HG03175 (cell line): ENCODE data around the gene SV2A.
"Not testable (repeated sequence)": the region's sequence is repeated elsewhere in the genome, so short reads cannot be mapped to it uniquely, and the experiment has no call there.

Source experiments
- ATAC-seq: cut with Tn5 transposase; IDR thresholded peaks from one replicate; pipeline ENCODE4 v1.9.1; 2021; ENCODE audit warnings: mild to moderate bottlenecking, moderate library complexity; ENCODE audit not compliant: unreplicated experiment

Gene SV2A

GRCh38 chr1:149887456-149888246, 30.0 kb downstream of the SV2A start:
- ATAC-seq = peak; percentile 49

GRCh38 chr1:149887196-149887455, 30.5 kb downstream of the SV2A start:
- not testable (repeated sequence) for ATAC-seq

GRCh38 chr1:149886396-149887195, 31.0 kb downstream of the SV2A start:
- peak; percentile 59 for ATAC-seq

GRCh38 chr1:149886121-149886395, 31.6 kb downstream of the SV2A start:
- ATAC-seq = not testable (repeated sequence)

GRCh38 chr1:149885339-149886120, 32.1 kb downstream of the SV2A start:
- ATAC-seq = peak; percentile 12

- no peak for ATAC-seq
Measured at GRCh38 chr1:149884433-149885338, 33.0 kb downstream of the SV2A start.

GRCh38 chr1:149883598-149884247, 33.9 kb downstream of the SV2A start:
- ATAC-seq = no peak

- ATAC-seq = no peak
Measured at GRCh38 chr1:149881876-149882275, 35.8 kb downstream of the SV2A start.

GRCh38 chr1:149879556-149879955, 38.1 kb downstream of the SV2A start:
- no peak for ATAC-seq

GRCh38 chr1:149877211-149877946, 40.3 kb downstream of the SV2A start:
- no peak for ATAC-seq

- ATAC-seq = not testable (repeated sequence)
Measured at GRCh38 chr1:149873060-149873459, 44.6 kb downstream of the SV2A start.

- ATAC-seq = not testable (repeated sequence)
Measured at GRCh38 chr1:149866887-149867286, 50.8 kb downstream of the SV2A start.

GRCh38 chr1:149861497-149862054, 56.1 kb downstream of the SV2A start:
- ATAC-seq = peak; percentile 11

GRCh38 chr1:149860684-149861496, 56.8 kb downstream of the SV2A start:
- ATAC-seq = peak; percentile 70

- peak; percentile 15 for ATAC-seq
Measured at GRCh38 chr1:149860271-149860670, 57.4 kb downstream of the SV2A start.
